WTC11 (cell line): ENCODE data around the gene IRX4. TPM values are rescaled to one million over a fixed set of nuclear protein-coding genes. Genes with fewer than 3 reads are reported as not detected.

Experiments used
- ATAC-seq: fragments of 200-7000 bp; cut with Tn5 transposase; 2 replicates; pipeline ENCODE4 v1.10.0; 2021; ENCODE audit warnings: mild to moderate bottlenecking, moderate library complexity
- CTCF ChIA-PET: fragments of 300-600 bp; sonication (Branson Sonifier 250); formaldehyde crosslinking; loops from one replicate; lab custom pipeline; 2021; ENCODE audit warnings: antibody characterized with exemption; lab: Charles Lee
- POLR2A ChIA-PET: fragments of 350-600 bp; sonication (Branson Sonifier 250); formaldehyde crosslinking; loops from one replicate; lab custom pipeline; 2021; ENCODE audit warnings: antibody characterized with exemption; lab: Charles Lee
- DNase-seq: peaks from one replicate; pipeline ENCODE4 v3.0.0; 2021; ENCODE audit warnings: low spot score
- H3K27ac Mint-ChIP-seq: 2 replicates; pipeline ENCODE4 v1.8.0; 2021; ENCODE audit warnings: mixed read lengths
- H3K27me3 Mint-ChIP-seq: 2 replicates; pipeline ENCODE4 v1.8.0; 2021; ENCODE audit warnings: low read depth, mild to moderate bottlenecking, moderate library complexity, mixed read lengths
- H3K36me3 Mint-ChIP-seq: 2 replicates; pipeline ENCODE4 v1.8.0; 2021; ENCODE audit warnings: mixed read lengths
- H3K4me1 Mint-ChIP-seq: 2 replicates; pipeline ENCODE4 v1.8.0; 2022; ENCODE audit warnings: mixed read lengths
- H3K4me3 Mint-ChIP-seq: 2 replicates; pipeline ENCODE4 v1.8.0; 2021; ENCODE audit warnings: mild to moderate bottlenecking, moderate library complexity, mixed read lengths
- H3K9me3 Mint-ChIP-seq: 2 replicates; pipeline ENCODE4 v1.8.0; 2021; ENCODE audit warnings: mixed read lengths
- ARID4B ChIP-seq: sonication (generic); formaldehyde crosslinking; IDR thresholded peaks from 2 replicates; pipeline ENCODE4 v1.8.0; 2023; ENCODE audit warnings: missing genetic modification reagents, mild to moderate bottlenecking, borderline replicate concordance
- CREB1 ChIP-seq: sonication (generic); formaldehyde crosslinking; IDR thresholded peaks from 2 replicates; pipeline ENCODE4 v1.8.0; 2023; ENCODE audit warnings: mild to moderate bottlenecking, missing genetic modification reagents
- E2F1 ChIP-seq: sonication (generic); formaldehyde crosslinking; IDR thresholded peaks from 2 replicates; pipeline ENCODE4 v1.8.0; 2022; ENCODE audit warnings: mild to moderate bottlenecking, missing genetic modification reagents
- EMX1 ChIP-seq: fragments of 250-450 bp; sonication (Bioruptor Pico); IDR thresholded peaks from 2 replicates; pipeline ENCODE4 v1.8.0; 2021; ENCODE audit warnings: mild to moderate bottlenecking
- GRHL2 ChIP-seq: fragments of 250-450 bp; sonication (Bioruptor Pico); IDR thresholded peaks from 2 replicates; pipeline ENCODE4 v1.8.0; 2022; ENCODE audit warnings: mild to moderate bottlenecking, moderate library complexity; ENCODE audit not compliant: insufficient replicate concordance, severe bottlenecking
- HMGA2 ChIP-seq: fragments of 250-450 bp; sonication (Bioruptor Pico); IDR thresholded peaks from 2 replicates; pipeline ENCODE4 v1.4.0; 2021; ENCODE audit warnings: mild to moderate bottlenecking, moderate library complexity
- MAX ChIP-seq: sonication (generic); formaldehyde crosslinking; IDR thresholded peaks from 2 replicates; pipeline ENCODE4 v1.8.0; 2022; ENCODE audit warnings: mild to moderate bottlenecking, missing genetic modification reagents
- MLX ChIP-seq: sonication (generic); formaldehyde crosslinking; IDR thresholded peaks from 2 replicates; pipeline ENCODE4 v1.8.1; 2023; ENCODE audit warnings: mild to moderate bottlenecking, missing genetic modification reagents, moderate library complexity
- NFE2L1 ChIP-seq: sonication (generic); formaldehyde crosslinking; IDR thresholded peaks from 2 replicates; pipeline ENCODE4 v1.8.1; 2023; ENCODE audit warnings: missing genetic modification reagents
- OVOL2 ChIP-seq: fragments of 250-450 bp; sonication (Bioruptor Pico); IDR thresholded peaks from 2 replicates; pipeline ENCODE4 v1.9.0; 2021; ENCODE audit warnings: mild to moderate bottlenecking, borderline replicate concordance
- PRDM15 ChIP-seq: sonication (generic); formaldehyde crosslinking; IDR thresholded peaks from 2 replicates; pipeline ENCODE4 v1.8.0; 2022; ENCODE audit warnings: missing genetic modification reagents
- PRRX2 ChIP-seq: fragments of 250-450 bp; sonication (Bioruptor Pico); IDR thresholded peaks from 2 replicates; pipeline ENCODE4 v1.8.0; 2021; ENCODE audit warnings: mild to moderate bottlenecking
- RORB ChIP-seq: fragments of 250-450 bp; sonication (Bioruptor Pico); IDR thresholded peaks from 2 replicates; pipeline ENCODE4 v1.9.0; 2021; ENCODE audit warnings: mild to moderate bottlenecking
- STAT6 ChIP-seq: sonication (generic); formaldehyde crosslinking; conservative IDR thresholded peaks from 2 replicates; pipeline ENCODE4 v1.8.1; 2023; ENCODE audit warnings: mild to moderate bottlenecking, low read depth, missing genetic modification reagents, moderate library complexity
- TCF7 ChIP-seq: sonication (generic); formaldehyde crosslinking; IDR thresholded peaks from 2 replicates; pipeline ENCODE4 v1.8.0; 2022; ENCODE audit warnings: mild to moderate bottlenecking, low read depth, missing genetic modification reagents, moderate library complexity
- TP53 ChIP-seq: sonication (generic); formaldehyde crosslinking; IDR thresholded peaks from 2 replicates; pipeline ENCODE4 v1.8.1; 2023; ENCODE audit warnings: mild to moderate bottlenecking, missing genetic modification reagents
- USF2 ChIP-seq: sonication (generic); formaldehyde crosslinking; IDR thresholded peaks from 2 replicates; pipeline ENCODE4 v1.8.1; 2023; ENCODE audit warnings: mild to moderate bottlenecking, missing genetic modification reagents, moderate library complexity
- ZNF263 ChIP-seq: sonication (generic); formaldehyde crosslinking; IDR thresholded peaks from 2 replicates; pipeline ENCODE4 v1.8.1; 2022; ENCODE audit warnings: low read depth, mild to moderate bottlenecking, moderate library complexity, missing genetic modification reagents
- ZNF317 ChIP-seq: sonication (generic); formaldehyde crosslinking; IDR thresholded peaks from 2 replicates; pipeline ENCODE4 v1.8.1; 2023; ENCODE audit warnings: low read depth, mild to moderate bottlenecking, moderate library complexity, missing genetic modification reagents, borderline replicate concordance
- ZNF423 ChIP-seq: fragments of 250-450 bp; sonication (Bioruptor Pico); IDR thresholded peaks from 2 replicates; pipeline ENCODE4 v2.1.2; 2022; ENCODE audit warnings: mild to moderate bottlenecking, moderate library complexity
- total RNA-seq: library from RNA; stranded (reverse); gene quantifications from 3 replicates; pipeline ENCODE4 v1.2.3, GENCODE V29; 2021

Gene IRX4
- total RNA-seq, 1 experiment from 2014 or later, result 9.0 TPM

- Mint-ChIP-seq H3K27me3 (peaks cover 57% of the 10 kb centered on the region), H3K9me3 (no peaks in the 10 kb centered on the region), H3K27ac (no peak overlapping the region), H3K4me1 (peaks cover 22% of the 10 kb centered on the region), H3K4me3 (no peak overlapping the region), H3K36me3 (no peaks in the 10 kb centered on the region)
- ChIA-PET CTCF (no interaction called here), POLR2A (no interaction called here)
- DNase-seq (no peak), ATAC-seq (no peak)
- no peak for TF ChIP-seq E2F1
- peak; percentile 28; the same call in 1 of the 2 replicates for TF ChIP-seq ZNF263 (CRISPR knock-in tag)
These were observed 35.1 kb downstream of the IRX4 start for GRCh38 chr5:1847611-1848010.

GRCh38 chr5:1847056-1847455, 35.7 kb downstream of the IRX4 start:
- Mint-ChIP-seq H3K9me3 (no peaks in the 10 kb centered on the region), H3K27ac (no peak overlapping the region), H3K36me3 (no peaks in the 10 kb centered on the region), H3K4me3 (no peak overlapping the region), H3K27me3 (peaks cover 53% of the 10 kb centered on the region), H3K4me1 (peaks cover 22% of the 10 kb centered on the region)
- ChIA-PET CTCF (no interaction called here), POLR2A (no interaction called here)
- ATAC-seq (no peak), DNase-seq (no peak)
- TF ChIP-seq TCF7 (CRISPR knock-in tag) (no peak), CREB1 (no peak), RORB (CRISPR knock-in tag) (no peak), ZNF263 (CRISPR knock-in tag) (no peak), GRHL2 (no peak), NFE2L1 (CRISPR knock-in tag) (no peak), MAX (CRISPR knock-in tag) (no peak), EMX1 (CRISPR knock-in tag) (no peak), ZNF423 (no peak)

GRCh38 chr5:1846583-1846982, 36.1 kb downstream of the IRX4 start:
- no peak overlapping the region for H3K4me3 Mint-ChIP-seq
- no peaks in the 10 kb centered on the region for H3K9me3 Mint-ChIP-seq
- DNase-seq (no peak), ATAC-seq (no peak)
- CTCF ChIA-PET, result no interaction called here
- no peak overlapping the region for H3K27ac Mint-ChIP-seq
- H3K4me1 Mint-ChIP-seq, result peaks cover 17% of the 10 kb centered on the region
- H3K27me3 Mint-ChIP-seq, result peaks cover 48% of the 10 kb centered on the region
- POLR2A ChIA-PET, result no interaction called here
- no peaks in the 10 kb centered on the region for H3K36me3 Mint-ChIP-seq
- TF ChIP-seq OVOL2 (CRISPR knock-in tag) (no peak), MLX (no peak), STAT6 (CRISPR knock-in tag) (no peak), HMGA2 (CRISPR knock-in tag) (no peak), ZNF317 (CRISPR knock-in tag) (no peak), CREB1 (no peak), ARID4B (CRISPR knock-in tag) (no peak), PRRX2 (CRISPR knock-in tag) (no peak), USF2 (no peak), PRDM15 (CRISPR knock-in tag) (no peak), TP53 (no peak)
